ENCODE data around the gene DNAJB7. TPM values are rescaled to one million over a fixed set of nuclear protein-coding genes. Genes with fewer than 3 reads are reported as not detected.

DNAJB7 gene
- total RNA-seq, result not detected in 2 replicates

GRCh38 chr22:40862013-40862412, at the start of gene DNAJB7:
DNAJB7 (minus strand) TSS chr22:40862113; CDS start chr22:40861994, 119 bp downstream.

GRCh38 chr22:40856513-40857308, 5.2 kb downstream of the DNAJB7 start, which contains the start of the genes ST13 and XPNPEP3:
ST13 (minus strand) TSS chr22:40856639; CDS start chr22:40856540, 99 bp downstream.
XPNPEP3 (plus strand) TSS chr22:40857148; CDS start chr22:40857182, 34 bp downstream.

GRCh38 chr22:40818747-40819598, 42.9 kb downstream of the DNAJB7 start, which contains the start of gene SLC25A17:
SLC25A17 (minus strand) TSS chr22:40819346; CDS start chr22:40819248, 98 bp downstream.

Other genes starting within 250 kb of the DNAJB7 start
- gene MRTFA, start 225.4 kb downstream of the DNAJB7 start, total RNA-seq, result 31.5 and 41.9 TPM in 2 replicates
- 1.7 and 4.5 TPM in 2 replicates for gene MCHR1, start 182.6 kb downstream of the DNAJB7 start, total RNA-seq
- 18.1 and 20.7 TPM in 2 replicates for gene SLC25A17, start 42.8 kb downstream of the DNAJB7 start, total RNA-seq
- gene ST13, start 5.5 kb downstream of the DNAJB7 start, total RNA-seq, result 244 and 266 TPM in 2 replicates
- gene XPNPEP3, start 5.0 kb downstream of the DNAJB7 start, total RNA-seq, result 9.2 and 12.1 TPM in 2 replicates
- 28.6 and 52.9 TPM in 2 replicates for gene RBX1, start 89.3 kb upstream of the DNAJB7 start, total RNA-seq
- 31.2 and 68.3 TPM in 2 replicates for gene EP300, start 230.5 kb upstream of the DNAJB7 start, total RNA-seq

Data from smooth muscle cell of the umbilical artery (primary cell).